SH-SY5Y (cell line): ENCODE results near the gene AFF3.

Source experiments
- GATA2 ChIP-seq: IDR thresholded peaks from 2 replicates; pipeline ENCODE4 v1.6.1; 2011; ENCODE audit warnings: mild to moderate bottlenecking, low read depth, low read length
- GATA3 ChIP-seq: IDR thresholded peaks from 2 replicates; pipeline ENCODE4 v1.6.1; 2011; ENCODE audit warnings: low read depth, mild to moderate bottlenecking, low read length, moderate library complexity

GRCh38 chr2:99657691-99658258 is 484.6 kb downstream of the AFF3 start:
- TF ChIP-seq GATA2 (peak; percentile 53), GATA3 (no peak)
